HG03469 (cell line): ENCODE measurements around the gene PRKD1.
A peak's percentile ranks its signal among the peaks of the same experiment; 100 is the strongest.
"Not testable (repeated sequence)": the region's sequence is repeated elsewhere in the genome, so short reads cannot be mapped to it uniquely, and the experiment has no call there.

ENCODE experiments used
- ATAC-seq: cut with Tn5 transposase; IDR thresholded peaks from one replicate; pipeline ENCODE4 v1.9.1; 2021; ENCODE audit warnings: mild to moderate bottlenecking, moderate library complexity, moderate number of reproducible peaks; ENCODE audit not compliant: unreplicated experiment

The PRKD1 gene

GRCh38 chr14:29800961-29801360, 126.7 kb downstream of the PRKD1 start:
- no peak for ATAC-seq

- ATAC-seq, result peak; percentile 94
Observed at GRCh38 chr14:29799464-29800095, 128.1 kb downstream of the PRKD1 start.

- no peak for ATAC-seq
Observed at GRCh38 chr14:29798811-29799210, 128.8 kb downstream of the PRKD1 start.

- no peak for ATAC-seq
Observed at GRCh38 chr14:29798108-29798663, 129.5 kb downstream of the PRKD1 start.

- no peak for ATAC-seq
Observed at GRCh38 chr14:29796853-29797252, 130.8 kb downstream of the PRKD1 start.

- no peak for ATAC-seq
Observed at GRCh38 chr14:29789475-29789874, 138.2 kb downstream of the PRKD1 start.

GRCh38 chr14:29788093-29788492, 139.6 kb downstream of the PRKD1 start:
- ATAC-seq, result no peak

- no peak for ATAC-seq
Observed at GRCh38 chr14:29783556-29783955, 144.1 kb downstream of the PRKD1 start.

GRCh38 chr14:29782041-29782440, 145.6 kb downstream of the PRKD1 start:
- ATAC-seq, result no peak

GRCh38 chr14:29777142-29777541, 150.5 kb downstream of the PRKD1 start:
- not testable (repeated sequence) for ATAC-seq

- no peak for ATAC-seq
Observed at GRCh38 chr14:29773990-29774389, 153.7 kb downstream of the PRKD1 start.

- no peak for ATAC-seq
Observed at GRCh38 chr14:29763342-29763858, 164.2 kb downstream of the PRKD1 start.

GRCh38 chr14:29759521-29760340, 167.9 kb downstream of the PRKD1 start:
- ATAC-seq, result peak; percentile 91

- no peak for ATAC-seq
Observed at GRCh38 chr14:29757711-29758233, 169.9 kb downstream of the PRKD1 start.

- no peak for ATAC-seq
Observed at GRCh38 chr14:29757188-29757680, 170.4 kb downstream of the PRKD1 start.

- no peak for ATAC-seq
Observed at GRCh38 chr14:29756019-29756385, 171.6 kb downstream of the PRKD1 start.

GRCh38 chr14:29755311-29756018, 172.2 kb downstream of the PRKD1 start:
- ATAC-seq, result no peak

GRCh38 chr14:29754134-29754533, 173.5 kb downstream of the PRKD1 start:
- ATAC-seq, result no peak

- ATAC-seq, result no peak
Observed at GRCh38 chr14:29752221-29752923, 175.3 kb downstream of the PRKD1 start.

- no peak for ATAC-seq
Observed at GRCh38 chr14:29749829-29750228, 177.8 kb downstream of the PRKD1 start.
